IPS DF 6.9 (cell line): Measurements from ENCODE around the gene ZNF502.

Source experiments
- DNase-seq: peaks from one replicate; pipeline ENCODE4 v3.0.0-alpha.2; 2013; ENCODE audit warnings: low read depth, low spot score
- H3K27ac ChIP-seq: one replicate; pipeline ENCODE4 v1.5.1; 2013; ENCODE audit warnings: low read length, control low read depth
- H3K27me3 ChIP-seq: 2 replicates; pipeline ENCODE4 v1.6.1; 2013; ENCODE audit warnings: mild to moderate bottlenecking, low read length; ENCODE audit not compliant: control insufficient read depth, insufficient read depth
- H3K36me3 ChIP-seq: 2 replicates; pipeline ENCODE4 v1.6.1; 2013; ENCODE audit warnings: low read length; ENCODE audit not compliant: control insufficient read depth, insufficient read depth
- H3K4me1 ChIP-seq: 2 replicates; pipeline ENCODE4 v1.6.1; 2013; ENCODE audit warnings: low read length; ENCODE audit not compliant: control insufficient read depth, insufficient read depth
- H3K4me3 ChIP-seq: 2 replicates; pipeline ENCODE4 v1.5.1; 2013; ENCODE audit warnings: mild to moderate bottlenecking, low read length
- H3K9me3 ChIP-seq: 2 replicates; pipeline ENCODE4 v1.6.1; 2013; ENCODE audit warnings: low read length, inconsistent platforms; ENCODE audit not compliant: control insufficient read depth, insufficient read depth
- WGBS: extraction: QIAGEN DNeasy Blood & Tissue Kit; methylation state at CpG from one replicate; pipeline ENCODE4 v1.1.7; 2013; ENCODE audit warnings: mixed read lengths, missing lambda C conversion rate; ENCODE audit not compliant: insufficient read length, insufficient coverage; 5-methylcytosine and 5-hydroxymethylcytosine counted together

The ZNF502 gene

DNA sequence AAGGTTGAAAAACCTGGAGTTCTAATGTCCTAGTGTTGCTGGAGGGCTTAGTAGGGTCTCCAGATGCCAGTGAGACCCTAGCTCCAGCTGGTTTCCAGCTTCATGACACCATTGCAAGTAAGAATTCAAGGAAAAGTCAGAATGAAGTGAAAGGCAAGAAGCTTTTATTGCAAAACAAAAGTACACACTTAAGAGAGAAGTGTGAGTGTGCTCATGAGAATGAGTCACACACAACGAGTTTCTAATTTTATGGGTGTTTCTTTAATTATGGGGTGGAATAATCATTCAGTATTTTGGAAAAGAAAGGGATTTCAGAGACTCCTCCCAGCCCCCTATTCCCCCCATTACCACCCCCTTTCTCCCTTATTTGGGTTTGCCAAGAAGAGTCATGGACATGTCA lies 24.6 kb upstream of the ZNF502 start:
- Histone ChIP-seq H3K36me3 (no peaks in the 10 kb centered on the region), H3K4me3 (no peak overlapping the region), H3K4me1 (no peaks in the 10 kb centered on the region), H3K27ac (no peak overlapping the region), H3K9me3 (no peaks in the 10 kb centered on the region), H3K27me3 (no peaks in the 10 kb centered on the region)
- no peak for DNase-seq
- no CpG with 5 or more reads among the region's 1 CpG for WGBS

DNA sequence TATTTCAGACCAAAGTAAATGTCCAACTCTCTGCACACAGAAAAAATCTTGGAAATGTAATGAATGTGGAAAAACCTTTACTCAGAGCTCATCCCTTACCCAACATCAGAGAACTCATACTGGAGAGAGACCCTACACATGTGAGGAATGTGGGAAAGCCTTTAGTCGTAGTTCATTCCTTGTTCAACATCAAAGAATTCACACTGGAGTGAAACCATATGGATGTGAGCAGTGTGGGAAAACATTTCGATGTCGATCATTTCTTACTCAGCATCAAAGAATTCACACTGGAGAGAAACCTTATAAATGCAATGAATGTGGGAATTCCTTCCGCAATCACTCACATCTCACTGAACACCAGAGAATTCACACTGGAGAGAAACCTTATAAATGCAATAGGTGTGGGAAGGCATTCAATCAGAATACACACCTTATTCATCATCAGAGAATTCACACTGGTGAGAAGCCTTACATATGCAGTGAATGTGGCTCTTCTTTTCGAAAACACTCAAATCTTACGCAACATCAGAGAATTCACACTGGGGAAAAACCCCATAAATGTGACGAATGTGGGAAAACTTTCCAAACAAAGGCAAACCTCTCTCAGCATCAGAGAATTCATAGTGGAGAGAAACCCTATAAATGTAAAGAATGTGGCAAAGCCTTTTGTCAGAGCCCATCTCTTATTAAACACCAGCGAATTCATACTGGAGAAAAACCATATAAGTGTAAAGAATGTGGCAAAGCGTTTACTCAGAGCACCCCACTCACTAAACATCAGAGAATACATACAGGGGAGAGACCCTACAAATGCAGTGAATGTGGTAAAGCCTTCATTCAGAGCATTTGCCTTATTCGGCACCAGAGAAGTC lies 9.0 kb downstream of the ZNF502 start:
- H3K27ac ChIP-seq = no peak overlapping the region
- H3K9me3 ChIP-seq = peaks cover 18% of the 10 kb centered on the region
- H3K4me1 ChIP-seq = no peaks in the 10 kb centered on the region
- no CpG with 5 or more reads among the region's 10 CpGs for whole genome bisulfite sequencing
- no peak overlapping the region for H3K4me3 ChIP-seq
- no peak for DNase-seq
- H3K36me3 ChIP-seq = 0 out of 2 replicates have a peak, but pooled peaks cover 4% of the 10 kb centered on the region
- no peaks in the 10 kb centered on the region for H3K27me3 ChIP-seq

GRCh38 chr3:44722103-44722401 lies 9.6 kb downstream of the ZNF502 start:
- Histone ChIP-seq H3K4me3 (no peak overlapping the region), H3K27me3 (no peaks in the 10 kb centered on the region), H3K4me1 (no peaks in the 10 kb centered on the region), H3K27ac (no peak overlapping the region), H3K9me3 (peaks cover 18% of the 10 kb centered on the region), H3K36me3 (0 out of 2 replicates have a peak, but pooled peaks cover 4% of the 10 kb centered on the region)
- WGBS = no CpG with 5 or more reads among the region's 1 CpG
- DNase-seq = no peak

DNA sequence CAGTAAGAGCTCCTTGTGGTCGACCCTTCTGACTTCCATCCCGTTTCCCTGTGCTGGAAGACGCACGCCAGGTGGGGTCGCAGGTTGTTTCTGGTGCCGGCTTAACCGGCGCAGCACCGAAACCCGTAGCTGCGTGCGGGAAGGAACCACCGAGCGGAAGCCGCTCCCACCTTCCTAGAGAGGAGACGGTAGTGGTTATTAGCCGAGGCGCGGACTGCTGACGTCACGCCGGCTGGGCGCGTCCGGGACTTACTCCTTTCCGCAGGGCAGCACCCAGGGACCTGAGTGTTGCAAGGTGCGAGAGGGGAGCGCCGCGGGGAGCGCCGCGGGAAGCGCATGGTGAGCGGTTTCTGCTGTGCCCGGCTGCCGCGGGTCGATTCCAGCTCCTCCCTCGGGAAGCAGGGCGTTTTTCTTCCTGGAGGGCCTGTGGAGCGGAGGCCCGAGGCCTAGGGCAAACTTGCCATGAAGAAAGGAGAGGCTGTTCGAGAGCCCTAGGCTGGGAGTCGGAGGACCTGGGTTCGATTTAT lies 17.0 kb downstream of the ZNF502 start, which contains the start of gene ZNF501:
TSS of gene ZNF501 (plus strand) at position 252 of the 527 bp plus-strand sequence. CDS start 4,787 bp downstream, outside the sequence.
- Histone ChIP-seq H3K36me3 (peaks cover 7% of the 10 kb centered on the region; the same call in 1 of the 2 replicates), H3K27ac (no peak within 1 kb of the TSS), H3K27me3 (no peaks in the 10 kb centered on the region), H3K4me1 (no peaks in the 10 kb centered on the region), H3K9me3 (peaks cover 5% of the 10 kb centered on the region), H3K4me3 (peak within 1 kb of the TSS; percentile 98)
- WGBS = no CpG with 5 or more reads among the region's 46 CpGs
- DNase-seq = peak; percentile 93

DNA sequence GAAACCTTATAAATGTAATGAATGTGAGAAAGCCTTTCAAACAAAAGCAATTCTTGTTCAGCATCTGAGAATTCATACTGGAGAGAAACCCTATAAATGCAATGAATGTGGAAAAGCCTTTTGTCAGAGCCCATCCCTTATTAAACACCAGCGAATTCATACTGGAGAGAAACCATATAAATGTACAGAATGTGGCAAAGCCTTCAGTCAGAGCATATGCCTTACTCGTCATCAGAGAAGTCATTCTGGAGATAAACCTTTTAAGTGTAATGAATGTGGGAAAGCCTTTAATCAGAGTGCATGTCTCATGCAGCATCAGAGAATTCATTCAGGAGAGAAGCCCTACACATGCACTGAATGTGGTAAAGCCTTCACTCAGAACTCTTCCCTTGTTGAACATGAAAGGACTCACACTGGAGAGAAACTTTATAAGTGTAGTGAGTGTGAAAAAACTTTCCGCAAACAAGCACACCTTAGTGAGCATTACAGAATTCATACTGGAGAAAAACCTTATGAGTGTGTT lies 22.2 kb downstream of the ZNF502 start:
- H3K4me3 ChIP-seq = no peak overlapping the region
- H3K4me1 ChIP-seq = no peaks in the 10 kb centered on the region
- peaks cover 3% of the 10 kb centered on the region; the same call in 1 of the 2 replicates for H3K9me3 ChIP-seq
- peaks cover 7% of the 10 kb centered on the region; the same call in 1 of the 2 replicates for H3K36me3 ChIP-seq
- H3K27ac ChIP-seq = no peak overlapping the region
- WGBS = no CpG with 5 or more reads among the region's 3 CpGs
- H3K27me3 ChIP-seq = no peaks in the 10 kb centered on the region
- DNase-seq = no peak

- no peak overlapping the region for H3K27ac ChIP-seq
- peak overlapping the region; percentile 93 for H3K4me3 ChIP-seq
- no CpG with 5 or more reads among the region's 15 CpGs for WGBS
- H3K4me1 ChIP-seq = no peaks in the 10 kb centered on the region
- H3K9me3 ChIP-seq = no peaks in the 10 kb centered on the region
- no peak for DNase-seq
- no peaks in the 10 kb centered on the region for H3K27me3 ChIP-seq
- peaks cover 2% of the 10 kb centered on the region; the same call in 1 of the 2 replicates for H3K36me3 ChIP-seq
Measured at GRCh38 chr3:44761101-44761423, 48.6 kb downstream of the ZNF502 start.

DNA sequence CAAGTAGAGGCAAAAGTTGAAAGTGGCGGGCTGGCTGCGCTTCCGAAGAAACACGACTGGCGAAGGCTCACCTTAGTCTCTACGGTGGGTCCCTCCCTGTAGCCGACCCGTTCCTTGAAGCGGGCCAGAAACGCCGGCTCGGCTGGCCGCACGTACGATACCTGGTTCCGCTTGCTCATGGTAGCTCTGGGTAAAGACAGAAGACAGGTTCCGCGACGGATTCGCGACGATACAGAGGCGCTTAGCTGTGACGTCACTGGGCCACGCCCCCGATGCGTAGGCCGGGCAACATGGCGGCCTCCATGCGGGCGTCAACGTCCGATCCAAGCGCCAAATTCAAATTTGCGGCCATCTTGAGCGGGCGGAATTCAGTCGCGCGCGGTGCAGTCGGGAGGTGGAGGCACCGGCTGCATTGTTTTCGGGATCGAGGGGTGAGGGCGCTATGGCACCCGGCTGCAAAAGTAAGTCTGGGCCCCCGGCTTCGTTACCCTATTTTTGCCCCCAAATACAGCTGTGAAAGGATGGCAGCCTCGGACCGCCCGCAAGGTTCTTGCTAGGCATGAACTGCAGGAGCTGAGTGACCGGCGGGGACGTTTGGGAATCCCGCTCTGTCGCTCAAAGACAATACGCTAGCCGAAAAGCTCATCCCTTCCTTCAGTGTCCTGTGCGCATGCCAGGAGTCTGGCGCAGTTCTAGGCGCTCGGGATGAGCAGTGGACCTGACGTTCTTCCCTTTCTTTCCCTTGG lies 49.1 kb downstream of the ZNF502 start, which contains the start of the genes KIAA1143 and KIF15:
TSS of gene KIAA1143 (minus strand) at position 196 of the 746 bp plus-strand sequence. CDS start at position 179, 17 bp downstream.
TSS of gene KIF15 (plus strand) at position 371 of the 746 bp plus-strand sequence. CDS start at position 443, 72 bp downstream.
- no peaks in the 10 kb centered on the region; the same call in 1 of the 2 replicates for H3K36me3 ChIP-seq
- DNase-seq = peak; percentile 97
- no CpG with 5 or more reads among the region's 64 CpGs for WGBS
- no peaks in the 10 kb centered on the region for H3K9me3 ChIP-seq
- no peaks in the 10 kb centered on the region for H3K4me1 ChIP-seq
- no peak within 1 kb of the TSS for H3K27ac ChIP-seq
- H3K27me3 ChIP-seq = no peaks in the 10 kb centered on the region
- H3K4me3 ChIP-seq = peak within 1 kb of the TSS; percentile 93

- no peak overlapping the region for H3K27ac ChIP-seq
- no peak for DNase-seq
- no peaks in the 10 kb centered on the region for H3K27me3 ChIP-seq
- H3K36me3 ChIP-seq = no peaks in the 10 kb centered on the region; the same call in 1 of the 2 replicates
- peak overlapping the region; percentile 93 for H3K4me3 ChIP-seq
- H3K9me3 ChIP-seq = no peaks in the 10 kb centered on the region
- H3K4me1 ChIP-seq = no peaks in the 10 kb centered on the region
- no CpG with 5 or more reads among the region's 9 CpGs for WGBS
Measured at GRCh38 chr3:44762170-44762677, 49.8 kb downstream of the ZNF502 start.

DNA sequence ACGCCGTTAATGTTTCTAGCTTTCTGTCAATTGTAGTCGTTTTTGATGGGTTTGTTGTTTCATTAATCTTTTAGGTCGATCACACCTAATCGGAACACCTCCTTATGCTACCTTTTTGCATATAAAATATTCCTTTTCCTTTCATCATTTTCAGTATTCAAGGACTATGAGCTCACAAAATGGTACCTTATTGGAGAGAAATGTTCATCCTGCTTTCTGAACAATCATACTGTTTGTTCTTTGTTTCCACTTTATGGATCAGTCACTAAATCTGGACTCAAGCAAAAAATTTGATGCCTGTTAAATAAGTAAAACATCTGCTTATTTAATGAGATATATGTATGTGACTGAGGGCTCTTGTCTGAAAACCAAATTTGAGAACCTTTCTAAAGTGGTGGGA lies 50.2 kb downstream of the ZNF502 start:
- no peaks in the 10 kb centered on the region for H3K27me3 ChIP-seq
- WGBS = no CpG with 5 or more reads among the region's 5 CpGs
- H3K9me3 ChIP-seq = no peaks in the 10 kb centered on the region
- H3K36me3 ChIP-seq = no peaks in the 10 kb centered on the region; the same call in 1 of the 2 replicates
- no peak for DNase-seq
- H3K4me3 ChIP-seq = peak overlapping the region; percentile 93; the same call in 1 of the 2 replicates
- H3K4me1 ChIP-seq = no peaks in the 10 kb centered on the region
- H3K27ac ChIP-seq = no peak overlapping the region

GRCh38 chr3:44764248-44764647 lies 51.8 kb downstream of the ZNF502 start:
- Histone ChIP-seq H3K27me3 (no peaks in the 10 kb centered on the region), H3K4me1 (no peaks in the 10 kb centered on the region), H3K9me3 (no peaks in the 10 kb centered on the region), H3K4me3 (no peak overlapping the region), H3K36me3 (no peaks in the 10 kb centered on the region; the same call in 1 of the 2 replicates), H3K27ac (no peak overlapping the region)
- DNase-seq = no peak
